Fibroblast of skin of right quadriceps (primary cell): ENCODE results near the gene TBC1D16.
A peak's percentile ranks its signal among the peaks of the same experiment; 100 is the strongest.

Experiments
- DNase-seq: peaks from one replicate; pipeline ENCODE4 v3.0.0-alpha.2; 2013

Gene TBC1D16

GRCh38 chr17:80035687-80035936 is at the start of gene TBC1D16:
Gene TBC1D16, minus strand, starts transcription at chr17:80035872. Its CDS starts 22,325 bp downstream, at chr17:80013547.
- no peak for DNase-seq

GRCh38 chr17:80084773-80085172 is 49.1 kb upstream of the TBC1D16 start:
- DNase-seq = no peak

GRCh38 chr17:80083136-80083661 is 47.5 kb upstream of the TBC1D16 start:
- no peak for DNase-seq

- DNase-seq = peak; percentile 64
These were observed 46.9 kb upstream of the TBC1D16 start for GRCh38 chr17:80082403-80083135.

DNA sequence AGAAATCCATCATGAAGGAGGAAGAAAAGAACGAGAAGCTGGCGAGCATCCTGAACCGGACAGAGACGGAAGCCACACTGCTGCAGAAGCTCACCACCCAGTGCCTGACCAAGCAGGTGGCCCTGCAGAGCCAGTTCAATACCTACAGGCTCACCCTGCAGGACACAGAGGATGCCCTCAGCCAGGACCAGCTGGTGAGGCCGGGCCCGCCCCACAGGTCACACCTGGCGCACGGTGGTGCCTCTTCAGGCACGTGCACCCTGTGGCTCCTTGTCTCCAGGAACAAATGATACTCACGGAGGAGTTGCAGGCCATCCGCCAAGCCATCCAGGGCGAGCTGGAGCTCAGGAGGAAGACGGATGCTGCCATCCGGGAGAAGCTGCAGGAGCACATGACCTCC is 45.9 kb upstream of the TBC1D16 start:
- no peak for DNase-seq

GRCh38 chr17:80080081-80080480 is 44.4 kb upstream of the TBC1D16 start:
- no peak for DNase-seq

DNA sequence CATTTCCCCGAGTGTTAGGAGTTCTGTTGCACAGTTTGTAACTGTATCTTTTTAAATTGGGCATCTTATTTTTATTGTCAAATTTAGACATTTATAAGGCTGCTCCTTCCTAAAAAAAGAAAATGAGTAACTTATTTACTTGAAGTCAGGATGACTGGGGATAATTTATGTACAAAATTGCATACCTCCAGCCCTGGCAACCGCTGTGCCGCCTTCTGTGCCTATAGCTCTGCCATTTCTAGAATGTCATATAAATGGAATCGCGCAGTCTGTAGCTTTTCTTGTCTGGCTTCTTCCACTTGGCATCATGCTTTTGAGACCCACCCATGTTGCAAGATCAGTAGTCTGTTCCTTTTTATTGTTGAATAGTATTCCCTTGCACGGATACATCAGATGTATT is 36.7 kb upstream of the TBC1D16 start:
- DNase-seq = no peak

DNA sequence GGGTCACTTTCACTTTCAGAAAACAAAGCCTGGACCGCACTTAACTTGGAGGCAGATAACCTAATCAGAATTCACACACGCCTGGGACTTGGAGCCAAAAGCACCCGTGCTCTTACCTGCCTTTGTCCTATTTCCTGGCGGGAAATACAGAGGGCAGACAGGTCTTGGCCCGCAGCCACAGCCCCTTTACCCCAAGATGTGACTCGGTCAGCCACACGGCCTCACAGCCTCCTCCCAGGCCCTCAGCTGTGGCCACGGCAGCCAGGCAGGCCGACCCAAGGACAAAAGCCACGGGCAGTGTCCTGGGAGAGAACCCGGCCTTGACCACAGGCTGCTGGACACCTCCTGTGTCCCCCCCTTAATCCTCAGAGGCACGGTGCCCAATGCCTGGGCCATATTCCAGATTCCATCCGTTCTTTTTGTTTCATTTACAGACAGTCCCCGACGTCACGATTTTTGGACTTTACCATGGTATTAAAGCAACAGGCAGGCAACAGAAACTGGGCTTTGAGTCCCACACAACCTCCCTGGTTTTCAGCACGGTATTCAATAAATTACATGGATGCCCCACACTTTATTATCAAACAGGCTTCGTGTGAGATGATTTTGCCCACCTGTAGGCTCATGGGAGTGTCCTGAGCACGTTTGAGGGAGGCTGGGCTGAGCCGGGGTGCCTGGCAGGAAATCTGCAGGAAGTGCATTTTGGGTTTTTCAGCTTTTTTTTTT is 35.6 kb upstream of the TBC1D16 start:
- no peak for DNase-seq

GRCh38 chr17:80070375-80071115 is 34.9 kb upstream of the TBC1D16 start:
- DNase-seq = no peak

- DNase-seq = peak; percentile 31
These were observed 32.9 kb upstream of the TBC1D16 start for GRCh38 chr17:80068301-80069222.

DNA sequence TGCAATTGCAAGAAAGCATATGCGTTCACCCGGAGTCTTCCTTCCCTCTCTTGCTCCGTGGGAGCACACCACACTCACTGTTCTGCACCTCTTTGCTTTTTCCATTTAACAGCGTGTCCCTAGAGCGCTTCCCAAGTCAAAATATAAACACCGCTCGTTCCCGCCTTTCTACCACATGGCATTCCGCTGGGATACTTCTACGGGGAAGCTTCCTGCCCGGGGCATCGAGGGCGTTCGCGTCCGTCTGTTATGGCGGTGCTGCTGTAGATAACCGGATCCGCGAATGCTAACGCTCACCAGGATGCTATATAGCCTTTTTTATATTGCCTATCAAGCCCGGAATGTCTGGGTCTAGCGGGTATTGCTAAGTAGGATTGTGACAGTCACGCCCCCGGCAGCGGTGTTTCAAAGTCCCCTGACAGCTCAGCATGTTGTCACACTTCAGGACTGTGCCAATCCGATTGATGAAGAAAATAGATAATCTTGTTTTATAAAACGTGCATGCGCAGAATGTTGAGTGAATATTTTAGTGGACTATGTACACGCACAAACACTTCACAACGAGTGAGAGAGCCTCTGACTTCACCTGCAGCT is 31.8 kb upstream of the TBC1D16 start:
- no peak for DNase-seq

DNA sequence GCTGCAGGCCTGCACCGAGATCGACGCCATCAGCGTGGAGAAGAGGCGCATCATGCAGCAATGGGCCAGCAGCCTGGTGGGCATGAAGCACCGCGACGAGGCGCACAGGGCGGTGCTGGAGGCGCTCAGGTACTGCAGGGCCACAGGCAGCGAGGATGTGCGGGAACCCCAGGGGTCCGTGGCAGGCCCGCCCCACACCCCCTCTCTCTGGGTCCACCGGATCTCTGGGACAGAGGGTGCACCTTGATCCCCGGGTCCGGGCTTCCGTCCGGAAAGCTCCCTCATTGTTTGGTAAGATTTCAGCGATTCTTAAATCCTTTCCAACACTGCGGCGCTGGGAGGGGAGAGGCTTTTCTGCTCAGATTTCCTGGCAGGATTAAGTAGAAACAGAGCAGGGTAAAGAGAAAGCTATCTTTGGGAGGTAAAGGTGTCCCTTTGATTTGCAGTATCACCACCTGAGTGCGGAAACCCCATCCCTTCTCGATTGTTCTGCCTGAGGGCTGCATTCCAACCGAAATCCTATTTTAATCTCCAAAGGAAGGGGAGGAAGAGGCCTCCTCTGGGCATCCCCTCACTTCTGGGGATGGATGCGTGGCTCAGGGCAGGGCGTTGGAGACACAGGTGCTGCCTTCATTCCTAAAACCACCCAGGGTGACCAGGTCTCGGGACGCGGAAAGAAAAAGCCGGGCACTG is 30.0 kb upstream of the TBC1D16 start:
- no peak for DNase-seq

GRCh38 chr17:80064696-80065095 is 29.0 kb upstream of the TBC1D16 start:
- no peak for DNase-seq

- DNase-seq = peak; percentile 21
These were observed 28.3 kb upstream of the TBC1D16 start for GRCh38 chr17:80063830-80064585.

GRCh38 chr17:80061421-80061820 is 25.7 kb upstream of the TBC1D16 start:
- DNase-seq = no peak

DNA sequence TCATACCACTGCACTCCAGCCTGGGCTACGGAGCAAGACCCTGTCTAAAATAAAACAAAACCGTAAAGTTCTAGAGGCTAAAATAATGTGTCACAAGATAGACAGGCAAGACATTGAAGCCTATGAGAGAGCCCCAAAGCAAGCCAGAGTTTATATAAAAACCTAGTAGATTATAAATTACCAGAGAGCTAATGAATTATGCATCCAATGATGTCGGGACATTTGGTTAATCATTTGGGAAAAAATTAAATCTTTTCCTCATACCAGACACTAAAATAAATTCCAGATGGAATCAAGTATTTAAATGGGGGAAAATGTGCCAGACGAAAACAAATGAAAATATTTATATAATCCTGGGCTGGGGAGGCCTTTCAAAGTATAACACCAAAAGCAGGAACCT is 25.0 kb upstream of the TBC1D16 start:
- DNase-seq = no peak

DNA sequence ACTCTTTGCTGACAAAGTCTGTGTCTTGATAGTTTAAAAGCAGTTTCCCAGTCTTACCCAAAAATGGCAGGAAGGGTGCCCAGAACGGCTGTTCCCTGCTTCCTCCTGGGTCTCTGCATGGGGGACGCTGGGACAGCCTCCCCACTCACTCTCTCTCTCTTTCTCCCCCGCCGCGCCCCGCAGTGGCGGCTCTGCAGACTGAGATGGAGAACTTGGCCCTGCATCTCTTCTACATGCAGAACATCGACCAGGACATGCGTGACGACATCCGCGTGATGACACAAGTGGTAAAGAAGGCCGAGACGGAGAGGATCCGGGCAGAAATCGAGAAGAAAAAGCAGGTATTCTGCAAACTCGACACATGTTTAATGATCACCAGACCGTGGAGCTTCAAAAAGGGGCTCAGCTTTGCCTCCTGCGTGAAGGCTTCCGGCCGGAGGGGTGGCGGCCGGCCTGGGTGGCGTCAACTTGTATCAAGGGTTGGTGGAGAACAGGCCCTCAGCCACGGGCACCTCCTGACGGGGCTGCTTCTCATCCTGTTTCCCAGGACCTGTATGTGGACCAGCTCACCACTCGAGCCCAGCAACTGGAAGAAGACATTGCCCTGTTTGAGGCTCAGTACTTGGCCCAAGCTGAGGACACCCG is 22.8 kb upstream of the TBC1D16 start:
- no peak for DNase-seq

- DNase-seq = no peak
These were observed 19.9 kb upstream of the TBC1D16 start for GRCh38 chr17:80055597-80055996.

DNA sequence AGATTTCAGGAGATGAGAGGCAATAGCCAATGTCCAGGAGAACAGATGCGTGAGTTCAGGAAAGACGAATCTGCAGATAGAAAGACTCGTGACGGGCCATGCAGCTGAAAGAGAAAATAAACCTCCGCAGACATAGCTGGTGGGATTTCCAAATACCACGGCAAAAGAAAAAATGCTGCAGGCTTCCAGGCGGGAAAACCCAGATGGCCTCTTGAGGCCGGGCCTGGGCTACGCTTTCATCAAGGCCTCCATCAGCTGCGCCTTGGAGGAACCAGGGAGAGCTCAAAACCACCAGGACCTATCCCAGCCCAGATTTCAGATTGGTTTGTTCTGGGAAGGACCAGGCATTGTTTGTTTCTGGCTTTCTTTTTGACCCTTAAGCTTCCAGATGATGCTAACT is 17.4 kb upstream of the TBC1D16 start:
- no peak for DNase-seq

DNA sequence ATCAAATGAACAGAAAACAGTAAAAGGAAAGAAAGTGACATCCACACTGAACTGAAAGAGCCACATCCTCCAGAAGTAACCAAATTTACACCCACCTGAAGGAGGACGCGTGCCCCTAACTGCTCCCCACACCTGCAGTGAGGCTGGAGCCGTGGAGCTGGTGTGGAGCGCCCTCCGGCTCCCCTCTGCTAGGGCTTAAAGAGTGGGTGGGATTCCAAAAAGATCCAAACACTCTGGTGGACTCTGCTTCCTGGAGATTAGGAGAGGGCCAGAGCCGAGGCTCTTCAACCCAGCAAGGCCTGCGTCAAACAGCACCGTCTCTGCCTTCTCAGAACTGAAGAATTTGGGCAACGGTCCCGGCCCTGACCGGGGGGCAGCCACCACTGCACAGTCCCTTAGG is 16.0 kb upstream of the TBC1D16 start:
- DNase-seq = no peak
